Neutrophil (primary cell): ENCODE results near the gene CDC14A.

Experiments used
- H3K27ac ChIP-seq: fragments of 200-600 bp; sonication (generic); 2 replicates; pipeline ENCODE4 v1.5.1; 2016; ENCODE audit warnings: mild to moderate bottlenecking, moderate library complexity
- H3K27me3 ChIP-seq: fragments of 200-600 bp; sonication (generic); 2 replicates; pipeline ENCODE4 v1.6.0; 2016; ENCODE audit warnings: mild to moderate bottlenecking
- H3K36me3 ChIP-seq: fragments of 200-600 bp; sonication (generic); 2 replicates; pipeline ENCODE4 v1.5.1; 2017
- H3K4me1 ChIP-seq, 2 experiments: fragments of 200-600 bp in 1 of 2; sonication (generic) in 1 of 2; 1 replicate in 1 of 2; 2 replicates in 1 of 2; pipeline versions ENCODE4 v1.5.1 to v1.6.1; 2013 to 2016; ENCODE audit warnings: low read depth in 1 of 2, low read length in 1 of 2, mild to moderate bottlenecking in 1 of 2, moderate library complexity in 1 of 2; ENCODE audit not compliant: control insufficient read depth in 1 of 2, insufficient read depth in 1 of 2
- H3K4me3 ChIP-seq, 2 experiments: fragments of 200-600 bp in 1 of 2; sonication (generic) in 1 of 2; 1 replicate in 1 of 2; 2 replicates in 1 of 2; pipeline ENCODE4 v1.5.1; 2013 to 2016; ENCODE audit warnings: low read depth in 1 of 2, low read length in 1 of 2, mild to moderate bottlenecking in 1 of 2, moderate library complexity in 1 of 2
- H3K9me3 ChIP-seq: fragments of 200-600 bp; sonication (generic); 2 replicates; pipeline ENCODE4 v1.5.1; 2016
- CTCF ChIP-seq: fragments of 200-600 bp; sonication (generic); IDR thresholded peaks from 2 replicates; pipeline ENCODE4 v1.5.1; 2016; ENCODE audit warnings: antibody characterized with exemption

CDC14A gene

GRCh38 chr1:100452641-100453040, 100.3 kb downstream of the CDC14A start:
- Histone ChIP-seq H3K9me3 (no peaks in the 10 kb centered on the region), H3K36me3 (peaks cover 10% of the 10 kb centered on the region), H3K27me3 (no peaks in the 10 kb centered on the region), H3K4me3 (no peak overlapping the region), H3K27ac (no peak overlapping the region), H3K4me1 (peaks cover 8 to 22% of the 10 kb centered on the region in 2 experiments)
- no peak for TF ChIP-seq CTCF

- Histone ChIP-seq H3K27me3 (no peaks in the 10 kb centered on the region), H3K36me3 (peaks cover 10% of the 10 kb centered on the region), H3K4me3 (no peak overlapping the region), H3K9me3 (no peaks in the 10 kb centered on the region), H3K4me1 (peaks cover 3 to 6% of the 10 kb centered on the region in 2 experiments), H3K27ac (no peak overlapping the region)
- no peak for TF ChIP-seq CTCF
Measured at GRCh38 chr1:100455478-100456072, 103.3 kb downstream of the CDC14A start.

- Histone ChIP-seq H3K36me3 (peaks cover 4% of the 10 kb centered on the region), H3K27me3 (no peaks in the 10 kb centered on the region), H3K27ac (no peak overlapping the region), H3K9me3 (no peaks in the 10 kb centered on the region), H3K4me1 (no peaks in the 10 kb centered on the region), H3K4me3 (no peak overlapping the region)
- no peak for TF ChIP-seq CTCF
Measured at GRCh38 chr1:100456880-100457279, 104.6 kb downstream of the CDC14A start.

GRCh38 chr1:100457683-100458082, 105.4 kb downstream of the CDC14A start:
- no peaks in the 10 kb centered on the region for H3K4me1 ChIP-seq
- H3K27ac ChIP-seq, result no peak overlapping the region
- H3K4me3 ChIP-seq, result no peak overlapping the region
- H3K9me3 ChIP-seq, result no peaks in the 10 kb centered on the region
- H3K27me3 ChIP-seq, result no peaks in the 10 kb centered on the region
- TF ChIP-seq CTCF, result no peak
- H3K36me3 ChIP-seq, result peaks cover 6% of the 10 kb centered on the region

- Histone ChIP-seq H3K4me1 (peaks cover under 1 to 3% of the 10 kb centered on the region in 2 experiments), H3K9me3 (no peaks in the 10 kb centered on the region), H3K4me3 (no peak overlapping the region), H3K27ac (no peak overlapping the region), H3K36me3 (peaks cover 13% of the 10 kb centered on the region), H3K27me3 (no peaks in the 10 kb centered on the region)
- no peak for TF ChIP-seq CTCF
Measured at GRCh38 chr1:100458661-100459357, 106.5 kb downstream of the CDC14A start.
